ENCODE data around the gene ALK.

GRCh38 chr2:29157131-29157530 lies 764.3 kb downstream of the ALK start:
- TF ChIP-seq CTCF (IDR thresholded peaks at IDR 0.05) (no peak), POLR2A (IDR thresholded peaks at IDR 0.05) (no peak), POLR2AphosphoS5 (IDR thresholded peaks at IDR 0.05) (no peak)
